Measurements from ENCODE around the gene TRAPPC5.

GRCh38 chr19:7698583-7698982, 17.9 kb downstream of the TRAPPC5 start:
- TF ChIP-seq, protein P1, sequence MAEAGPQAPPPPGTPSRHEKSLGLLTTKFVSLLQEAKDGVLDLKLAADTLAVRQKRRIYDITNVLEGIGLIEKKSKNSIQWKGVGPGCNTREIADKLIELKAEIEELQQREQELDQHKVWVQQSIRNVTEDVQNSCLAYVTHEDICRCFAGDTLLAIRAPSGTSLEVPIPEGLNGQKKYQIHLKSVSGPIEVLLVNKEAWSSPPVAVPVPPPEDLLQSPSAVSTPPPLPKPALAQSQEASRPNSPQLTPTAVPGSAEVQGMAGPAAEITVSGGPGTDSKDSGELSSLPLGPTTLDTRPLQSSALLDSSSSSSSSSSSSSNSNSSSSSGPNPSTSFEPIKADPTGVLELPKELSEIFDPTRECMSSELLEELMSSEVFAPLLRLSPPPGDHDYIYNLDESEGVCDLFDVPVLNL (CRISPR knock-in tag; IDR thresholded peaks at IDR 0.05; ENCODE audit: borderline replicate concordance, low read depth): no peak
- TF ChIP-seq, protein P2, sequence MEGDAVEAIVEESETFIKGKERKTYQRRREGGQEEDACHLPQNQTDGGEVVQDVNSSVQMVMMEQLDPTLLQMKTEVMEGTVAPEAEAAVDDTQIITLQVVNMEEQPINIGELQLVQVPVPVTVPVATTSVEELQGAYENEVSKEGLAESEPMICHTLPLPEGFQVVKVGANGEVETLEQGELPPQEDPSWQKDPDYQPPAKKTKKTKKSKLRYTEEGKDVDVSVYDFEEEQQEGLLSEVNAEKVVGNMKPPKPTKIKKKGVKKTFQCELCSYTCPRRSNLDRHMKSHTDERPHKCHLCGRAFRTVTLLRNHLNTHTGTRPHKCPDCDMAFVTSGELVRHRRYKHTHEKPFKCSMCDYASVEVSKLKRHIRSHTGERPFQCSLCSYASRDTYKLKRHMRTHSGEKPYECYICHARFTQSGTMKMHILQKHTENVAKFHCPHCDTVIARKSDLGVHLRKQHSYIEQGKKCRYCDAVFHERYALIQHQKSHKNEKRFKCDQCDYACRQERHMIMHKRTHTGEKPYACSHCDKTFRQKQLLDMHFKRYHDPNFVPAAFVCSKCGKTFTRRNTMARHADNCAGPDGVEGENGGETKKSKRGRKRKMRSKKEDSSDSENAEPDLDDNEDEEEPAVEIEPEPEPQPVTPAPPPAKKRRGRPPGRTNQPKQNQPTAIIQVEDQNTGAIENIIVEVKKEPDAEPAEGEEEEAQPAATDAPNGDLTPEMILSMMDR (IDR thresholded peaks at IDR 0.05): no peak
- TF ChIP-seq NFYB (CRISPR knock-in tag; conservative IDR thresholded peaks at IDR 0.05; ENCODE audit: low read depth): no peak
- TF ChIP-seq, protein P3, sequence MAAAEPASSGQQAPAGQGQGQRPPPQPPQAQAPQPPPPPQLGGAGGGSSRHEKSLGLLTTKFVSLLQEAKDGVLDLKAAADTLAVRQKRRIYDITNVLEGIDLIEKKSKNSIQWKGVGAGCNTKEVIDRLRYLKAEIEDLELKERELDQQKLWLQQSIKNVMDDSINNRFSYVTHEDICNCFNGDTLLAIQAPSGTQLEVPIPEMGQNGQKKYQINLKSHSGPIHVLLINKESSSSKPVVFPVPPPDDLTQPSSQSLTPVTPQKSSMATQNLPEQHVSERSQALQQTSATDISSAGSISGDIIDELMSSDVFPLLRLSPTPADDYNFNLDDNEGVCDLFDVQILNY (CRISPR knock-in tag; IDR thresholded peaks at IDR 0.05): no peak
- TF ChIP-seq, protein P4, sequence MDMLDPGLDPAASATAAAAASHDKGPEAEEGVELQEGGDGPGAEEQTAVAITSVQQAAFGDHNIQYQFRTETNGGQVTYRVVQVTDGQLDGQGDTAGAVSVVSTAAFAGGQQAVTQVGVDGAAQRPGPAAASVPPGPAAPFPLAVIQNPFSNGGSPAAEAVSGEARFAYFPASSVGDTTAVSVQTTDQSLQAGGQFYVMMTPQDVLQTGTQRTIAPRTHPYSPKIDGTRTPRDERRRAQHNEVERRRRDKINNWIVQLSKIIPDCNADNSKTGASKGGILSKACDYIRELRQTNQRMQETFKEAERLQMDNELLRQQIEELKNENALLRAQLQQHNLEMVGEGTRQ (CRISPR knock-in tag; IDR thresholded peaks at IDR 0.05): no peak
- no peak for TF ChIP-seq FOXP1 (CRISPR knock-in tag; IDR thresholded peaks at IDR 0.05; ENCODE audit: borderline replicate concordance)
- TF ChIP-seq ZNF232 (CRISPR knock-in tag; IDR thresholded peaks at IDR 0.05): no peak
- TF ChIP-seq, protein P5, sequence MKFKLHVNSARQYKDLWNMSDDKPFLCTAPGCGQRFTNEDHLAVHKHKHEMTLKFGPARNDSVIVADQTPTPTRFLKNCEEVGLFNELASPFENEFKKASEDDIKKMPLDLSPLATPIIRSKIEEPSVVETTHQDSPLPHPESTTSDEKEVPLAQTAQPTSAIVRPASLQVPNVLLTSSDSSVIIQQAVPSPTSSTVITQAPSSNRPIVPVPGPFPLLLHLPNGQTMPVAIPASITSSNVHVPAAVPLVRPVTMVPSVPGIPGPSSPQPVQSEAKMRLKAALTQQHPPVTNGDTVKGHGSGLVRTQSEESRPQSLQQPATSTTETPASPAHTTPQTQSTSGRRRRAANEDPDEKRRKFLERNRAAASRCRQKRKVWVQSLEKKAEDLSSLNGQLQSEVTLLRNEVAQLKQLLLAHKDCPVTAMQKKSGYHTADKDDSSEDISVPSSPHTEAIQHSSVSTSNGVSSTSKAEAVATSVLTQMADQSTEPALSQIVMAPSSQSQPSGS (CRISPR knock-in tag; IDR thresholded peaks at IDR 0.05; ENCODE audit: borderline replicate concordance, low read depth): no peak
- TF ChIP-seq RELA (CRISPR knock-in tag; IDR thresholded peaks at IDR 0.05; ENCODE audit: borderline replicate concordance): no peak
- TF ChIP-seq, protein P6, sequence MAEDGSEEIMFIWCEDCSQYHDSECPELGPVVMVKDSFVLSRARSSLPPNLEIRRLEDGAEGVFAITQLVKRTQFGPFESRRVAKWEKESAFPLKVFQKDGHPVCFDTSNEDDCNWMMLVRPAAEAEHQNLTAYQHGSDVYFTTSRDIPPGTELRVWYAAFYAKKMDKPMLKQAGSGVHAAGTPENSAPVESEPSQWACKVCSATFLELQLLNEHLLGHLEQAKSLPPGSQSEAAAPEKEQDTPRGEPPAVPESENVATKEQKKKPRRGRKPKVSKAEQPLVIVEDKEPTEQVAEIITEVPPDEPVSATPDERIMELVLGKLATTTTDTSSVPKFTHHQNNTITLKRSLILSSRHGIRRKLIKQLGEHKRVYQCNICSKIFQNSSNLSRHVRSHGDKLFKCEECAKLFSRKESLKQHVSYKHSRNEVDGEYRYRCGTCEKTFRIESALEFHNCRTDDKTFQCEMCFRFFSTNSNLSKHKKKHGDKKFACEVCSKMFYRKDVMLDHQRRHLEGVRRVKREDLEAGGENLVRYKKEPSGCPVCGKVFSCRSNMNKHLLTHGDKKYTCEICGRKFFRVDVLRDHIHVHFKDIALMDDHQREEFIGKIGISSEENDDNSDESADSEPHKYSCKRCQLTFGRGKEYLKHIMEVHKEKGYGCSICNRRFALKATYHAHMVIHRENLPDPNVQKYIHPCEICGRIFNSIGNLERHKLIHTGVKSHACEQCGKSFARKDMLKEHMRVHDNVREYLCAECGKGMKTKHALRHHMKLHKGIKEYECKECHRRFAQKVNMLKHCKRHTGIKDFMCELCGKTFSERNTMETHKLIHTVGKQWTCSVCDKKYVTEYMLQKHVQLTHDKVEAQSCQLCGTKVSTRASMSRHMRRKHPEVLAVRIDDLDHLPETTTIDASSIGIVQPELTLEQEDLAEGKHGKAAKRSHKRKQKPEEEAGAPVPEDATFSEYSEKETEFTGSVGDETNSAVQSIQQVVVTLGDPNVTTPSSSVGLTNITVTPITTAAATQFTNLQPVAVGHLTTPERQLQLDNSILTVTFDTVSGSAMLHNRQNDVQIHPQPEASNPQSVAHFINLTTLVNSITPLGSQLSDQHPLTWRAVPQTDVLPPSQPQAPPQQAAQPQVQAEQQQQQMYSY (CRISPR knock-in tag; IDR thresholded peaks at IDR 0.05): no peak
- TF ChIP-seq FOXK1 (CRISPR knock-in tag; IDR thresholded peaks at IDR 0.05): no peak
- no peak for TF ChIP-seq ATF3 (CRISPR knock-in tag; conservative IDR thresholded peaks at IDR 0.05)
- no peak for TF ChIP-seq SMAD4 (CRISPR knock-in tag; IDR thresholded peaks at IDR 0.05)
